DLD1 (cell line): ENCODE data around the gene FAM169A.
"Not testable (repeated sequence)": the region's sequence is repeated elsewhere in the genome, so short reads cannot be mapped to it uniquely, and the experiment has no call there.

ENCODE experiments used
- in situ Hi-C: cut with HindIII; loops from 2 replicates; pipeline ENCODE4 v1.10.0; 2017; ENCODE audit warnings: low sequenced_read_pairs

The FAM169A gene

GRCh38 chr5:74810915-74811314 lies 55.3 kb downstream of the FAM169A start:
- in situ Hi-C loops: no loop called here

DNA sequence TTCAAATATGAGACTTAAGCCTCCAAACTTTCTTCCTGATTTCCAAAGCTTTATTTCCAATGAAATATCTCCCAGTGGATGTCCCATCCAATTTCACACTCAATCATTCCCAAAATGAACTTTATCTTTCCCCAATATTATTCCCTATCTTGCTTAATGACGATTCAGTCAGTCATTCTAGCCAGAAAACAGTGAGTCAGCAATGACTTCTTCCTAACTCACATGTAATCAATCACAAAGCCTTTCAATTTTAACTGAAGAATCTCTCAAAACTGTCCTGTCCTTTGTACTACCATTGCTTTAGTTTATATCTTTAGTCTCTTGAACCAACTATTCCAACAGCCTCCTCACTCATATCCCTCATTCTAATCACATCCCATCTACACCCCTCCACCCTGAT lies 64.2 kb downstream of the FAM169A start:
- in situ Hi-C loops: no loop called here

- in situ Hi-C loops: no loop called here
Observed at GRCh38 chr5:74801197-74801596, 65.0 kb downstream of the FAM169A start.

GRCh38 chr5:74798977-74799911 lies 66.9 kb downstream of the FAM169A start:
- in situ Hi-C loops: no loop called here

- in situ Hi-C loops: not testable (repeated sequence)
Observed at GRCh38 chr5:74791669-74792068, 74.5 kb downstream of the FAM169A start.

- in situ Hi-C loops: no loop called here
Observed at GRCh38 chr5:74787424-74787823, 78.8 kb downstream of the FAM169A start.

DNA sequence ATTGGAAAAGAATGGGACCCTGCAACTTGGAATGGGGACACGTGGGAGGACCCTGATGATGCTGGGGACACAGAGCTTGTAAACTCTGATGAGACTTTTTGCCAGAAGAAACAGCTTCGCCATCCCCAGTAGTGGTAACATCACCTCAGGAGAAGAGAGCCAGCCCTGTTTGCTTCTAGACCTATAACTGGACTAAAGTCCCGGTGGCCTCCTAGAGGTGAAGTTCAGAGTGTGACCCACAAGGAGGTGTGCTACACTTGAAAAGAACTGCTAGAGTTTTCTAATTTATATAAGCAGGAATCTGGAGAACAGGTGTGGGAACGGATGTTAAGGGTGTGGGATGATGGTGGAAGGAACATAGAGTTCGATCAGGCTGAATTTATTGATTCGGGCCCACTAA lies 79.3 kb downstream of the FAM169A start:
- in situ Hi-C loops: no loop called here

DNA sequence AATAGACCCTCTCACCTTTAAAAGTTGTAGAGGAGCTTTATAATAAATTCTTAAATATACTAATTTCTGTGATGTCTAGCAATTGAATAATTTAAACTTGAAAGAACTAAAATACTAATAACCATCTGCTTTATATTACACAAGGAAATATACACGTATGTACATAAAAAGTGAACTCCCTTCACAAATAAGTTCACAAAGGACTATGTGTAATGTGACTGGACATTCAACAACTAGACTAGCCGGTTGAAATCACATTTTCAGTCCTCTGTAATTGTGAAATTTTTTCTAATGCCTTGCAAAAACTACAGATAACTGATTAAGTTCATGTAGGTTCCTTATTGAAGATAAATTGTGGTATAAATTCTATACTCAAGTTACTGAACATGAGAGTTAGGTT lies 87.6 kb downstream of the FAM169A start:
- in situ Hi-C loops: no loop called here

DNA sequence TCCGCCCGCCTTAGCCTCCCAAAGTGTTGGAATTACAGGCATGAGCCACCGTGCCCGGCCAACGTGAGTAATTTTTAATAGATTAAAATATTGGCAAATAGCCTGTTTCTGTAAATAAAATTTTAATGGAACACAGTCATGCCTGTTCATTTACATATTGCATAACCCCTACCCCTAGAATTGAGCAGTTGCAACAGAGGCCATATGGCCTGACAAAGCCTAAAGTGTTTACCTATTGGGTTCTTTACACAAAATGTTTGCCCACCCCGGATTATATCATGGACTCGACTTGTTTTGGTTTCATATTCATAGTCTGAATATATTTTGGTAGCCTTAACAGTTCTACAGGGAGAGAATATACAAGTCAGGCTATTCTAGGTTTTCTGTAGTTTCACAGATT lies 93.8 kb downstream of the FAM169A start:
- in situ Hi-C loops: no loop called here

- in situ Hi-C loops: no loop called here
Observed at GRCh38 chr5:74767579-74767913, 98.6 kb downstream of the FAM169A start.

DNA sequence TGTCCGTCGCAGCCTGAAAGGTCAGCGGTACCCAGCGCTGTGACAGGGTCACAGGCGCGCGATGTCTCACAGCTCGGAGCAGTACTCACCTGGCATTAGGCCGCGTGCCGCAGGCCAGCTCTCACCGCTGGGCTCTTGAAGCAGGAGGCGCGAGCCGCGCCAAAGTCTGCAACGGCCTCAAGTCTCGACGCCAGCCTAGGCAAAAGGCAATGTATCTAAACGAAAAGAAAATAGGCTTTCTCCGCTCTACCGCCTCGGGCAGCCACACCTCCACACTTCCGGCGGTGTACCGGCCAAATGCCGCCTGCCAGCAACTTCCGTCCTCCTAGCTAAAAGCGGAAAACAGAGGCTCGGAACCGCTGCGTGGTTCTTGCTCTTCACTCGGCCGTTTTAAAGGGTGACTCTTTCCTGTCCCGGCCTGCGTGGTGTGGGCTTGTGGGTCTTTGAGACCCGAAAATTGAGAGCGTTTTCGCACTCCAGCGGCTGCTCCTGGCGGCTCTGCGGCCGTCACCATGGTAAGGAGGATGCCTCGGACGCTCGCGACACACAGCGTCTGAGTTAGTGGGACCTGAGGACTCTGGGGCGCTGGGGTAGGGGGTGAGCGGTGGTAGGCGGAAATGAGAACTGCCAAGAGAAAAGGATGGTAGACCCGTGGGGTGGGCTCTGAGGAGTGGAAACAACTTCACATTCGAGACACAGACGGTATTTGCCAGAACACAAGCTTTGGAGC lies 99.2 kb downstream of the FAM169A start, which contains the start of the genes GFM2 and NSA2:
Gene GFM2, minus strand, starts transcription at position 269 of the 730 bp plus-strand sequence. CDS start 3,375 bp downstream, outside the sequence.
Gene NSA2, plus strand, starts transcription at position 401 of the 730 bp plus-strand sequence. Its CDS starts 112 bp downstream, at position 513.
- in situ Hi-C loops: no loop called here

DNA sequence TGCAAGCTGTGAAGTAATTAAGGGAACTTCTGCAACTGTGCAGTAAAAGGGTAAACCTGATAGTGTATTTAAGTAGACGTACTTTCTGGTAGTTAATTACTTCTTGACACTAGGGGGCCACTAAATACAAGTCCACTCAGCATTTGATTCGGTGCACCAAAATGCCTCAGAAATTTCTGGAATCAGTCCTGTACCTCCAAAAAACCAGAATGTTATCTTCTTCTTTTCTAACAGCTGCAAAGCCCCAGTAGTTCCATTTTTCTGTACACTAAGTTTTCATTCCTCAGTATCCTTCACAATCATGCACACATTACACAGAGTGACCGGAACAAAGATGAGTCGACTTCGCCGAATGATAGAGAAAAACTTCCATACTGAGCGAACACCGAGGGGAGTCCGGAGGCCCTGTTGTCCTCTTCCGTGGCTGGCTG lies 99.8 kb downstream of the FAM169A start:
- in situ Hi-C loops: no loop called here

DNA sequence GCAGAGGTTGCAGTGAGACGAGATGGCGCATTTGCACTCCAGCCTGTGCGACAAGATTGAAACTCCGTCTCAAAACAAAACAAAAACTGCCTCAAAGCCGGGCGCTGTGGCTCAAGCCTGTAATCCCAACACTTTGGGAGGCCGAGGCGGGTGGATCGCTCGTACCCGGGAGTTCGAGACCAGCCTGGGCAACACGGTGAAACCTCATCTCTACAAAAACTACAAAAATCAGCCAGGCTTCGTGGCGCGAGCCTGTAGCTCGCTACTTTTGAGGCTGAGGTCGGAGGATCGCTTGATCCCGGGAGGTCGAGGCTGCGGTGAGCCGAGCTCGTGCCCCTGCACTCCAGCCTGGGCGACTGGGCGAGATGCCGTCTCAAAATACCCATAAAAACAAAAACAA lies 100.3 kb downstream of the FAM169A start:
- in situ Hi-C loops: no loop called here

DNA sequence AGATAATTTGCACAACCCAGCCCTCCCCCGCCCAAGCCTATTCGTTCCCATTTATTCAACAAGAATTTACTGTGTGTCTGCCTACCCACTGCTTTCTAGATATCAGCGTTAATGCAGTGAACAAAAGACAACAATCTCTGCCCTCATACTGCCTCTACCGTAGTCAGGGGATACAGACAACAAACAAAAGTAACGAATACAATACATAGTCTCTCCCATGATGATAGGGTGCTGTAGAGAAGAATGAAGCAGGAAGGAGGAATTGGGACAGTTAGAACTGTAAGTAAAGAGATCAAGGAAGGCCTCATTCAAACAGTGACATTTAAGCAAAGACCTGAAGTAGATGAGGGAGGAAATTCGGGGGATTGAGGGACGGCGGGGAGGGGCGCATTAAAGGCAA lies 101.0 kb downstream of the FAM169A start:
- in situ Hi-C loops: no loop called here

- in situ Hi-C loops: no loop called here
Observed at GRCh38 chr5:74763504-74763903, 102.7 kb downstream of the FAM169A start.

DNA sequence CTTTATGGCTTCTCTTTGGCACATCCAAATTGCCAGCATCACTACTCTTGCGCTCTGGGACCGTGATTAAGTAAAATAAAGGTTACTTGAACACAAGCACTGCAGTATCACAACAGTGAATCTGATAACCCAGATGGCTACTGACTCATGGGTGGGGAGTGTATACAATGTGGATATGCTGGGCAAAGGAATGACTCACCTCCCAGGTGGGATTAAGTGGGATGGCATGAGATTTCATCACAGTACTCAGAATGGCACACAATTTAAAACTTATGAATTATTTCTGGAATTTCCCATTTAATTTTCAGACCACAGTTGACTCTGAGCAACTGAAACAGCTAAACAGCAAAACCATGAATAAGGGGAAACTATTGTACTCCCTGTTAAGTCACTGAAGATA lies 103.6 kb downstream of the FAM169A start:
- in situ Hi-C loops: no loop called here

DNA sequence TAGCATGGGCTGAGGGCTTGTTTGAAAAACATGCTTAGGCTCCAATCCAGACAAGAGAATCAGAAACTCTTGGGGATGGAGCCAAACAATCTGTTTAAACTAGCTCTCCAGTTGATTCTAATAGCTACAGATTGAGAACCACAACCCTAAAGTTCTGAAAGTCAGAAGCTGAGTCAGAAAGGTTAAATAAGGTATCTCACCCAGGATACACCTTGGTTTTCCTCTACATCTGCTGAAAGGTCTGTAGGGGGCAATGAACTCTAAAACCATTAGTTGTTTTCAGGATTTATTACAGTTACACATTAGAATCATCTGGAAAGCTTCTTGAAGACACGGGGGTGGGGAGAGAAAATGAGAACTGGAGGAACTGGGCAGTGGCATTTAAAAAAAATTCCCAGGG lies 104.9 kb downstream of the FAM169A start:
- in situ Hi-C loops: no loop called here

DNA sequence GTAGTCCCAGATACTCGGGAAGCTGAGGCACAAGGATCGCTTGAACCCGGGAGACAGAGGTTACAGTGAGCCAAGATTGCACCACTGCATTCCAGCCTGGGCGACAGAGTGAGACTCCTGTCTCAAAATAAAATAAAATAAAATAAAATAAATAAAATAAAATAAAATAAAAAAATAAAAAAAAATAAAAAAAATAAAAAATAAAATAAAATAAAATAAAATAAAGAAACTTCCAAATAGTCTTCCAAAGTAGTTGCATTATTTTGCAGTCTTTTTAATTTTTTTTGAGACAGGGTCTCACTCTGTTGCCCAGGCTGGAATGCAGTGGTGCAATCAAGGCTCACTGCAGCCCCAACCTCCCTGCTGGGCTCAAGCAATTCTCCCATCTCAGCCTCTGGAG lies 117.4 kb downstream of the FAM169A start:
- in situ Hi-C loops: not testable (repeated sequence)

DNA sequence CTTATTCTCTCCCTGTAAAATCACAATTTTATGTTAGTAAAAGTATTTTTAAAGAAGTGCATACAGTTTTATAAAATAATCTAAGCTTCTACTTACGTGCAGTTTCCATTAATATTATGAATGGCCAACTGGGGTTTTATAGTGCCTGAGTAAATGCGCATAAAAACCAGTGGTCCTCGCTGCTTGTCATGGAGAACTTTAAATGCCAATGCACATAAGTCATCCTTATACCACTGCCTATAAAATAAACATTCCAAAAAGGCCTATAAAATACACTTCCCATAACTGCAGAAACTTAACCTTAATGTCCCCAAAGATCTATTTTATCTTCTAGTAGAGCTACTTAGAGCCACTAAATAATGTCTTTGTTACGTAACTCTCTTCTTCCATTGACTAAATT lies 127.8 kb downstream of the FAM169A start:
- in situ Hi-C loops: no loop called here

DNA sequence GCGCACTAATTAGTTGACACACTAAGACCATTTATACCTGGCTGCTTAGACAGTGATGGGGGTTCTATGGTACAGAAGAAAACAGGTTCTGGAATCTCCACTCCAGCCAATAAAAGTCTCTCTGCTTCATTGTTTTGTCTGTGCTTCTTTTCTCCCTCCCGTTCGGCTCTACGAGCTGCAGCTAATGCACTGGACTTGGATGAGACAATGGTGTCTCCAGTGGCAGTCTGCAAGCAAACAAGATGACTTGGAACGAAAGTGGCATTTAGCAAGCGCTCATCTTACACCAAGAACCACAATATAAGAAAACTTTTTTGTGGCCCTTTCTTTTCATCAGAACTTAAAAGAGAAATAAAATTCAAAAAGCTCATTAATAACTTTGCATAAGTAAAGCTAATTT lies 129.4 kb downstream of the FAM169A start:
- in situ Hi-C loops: no loop called here
